ENCODE data around the gene OPALIN. TPM values are rescaled to one million over a fixed set of nuclear protein-coding genes. Genes with fewer than 3 reads are reported as not detected.

Gene OPALIN
- not detected in 2 replicates for total RNA-seq

DNA sequence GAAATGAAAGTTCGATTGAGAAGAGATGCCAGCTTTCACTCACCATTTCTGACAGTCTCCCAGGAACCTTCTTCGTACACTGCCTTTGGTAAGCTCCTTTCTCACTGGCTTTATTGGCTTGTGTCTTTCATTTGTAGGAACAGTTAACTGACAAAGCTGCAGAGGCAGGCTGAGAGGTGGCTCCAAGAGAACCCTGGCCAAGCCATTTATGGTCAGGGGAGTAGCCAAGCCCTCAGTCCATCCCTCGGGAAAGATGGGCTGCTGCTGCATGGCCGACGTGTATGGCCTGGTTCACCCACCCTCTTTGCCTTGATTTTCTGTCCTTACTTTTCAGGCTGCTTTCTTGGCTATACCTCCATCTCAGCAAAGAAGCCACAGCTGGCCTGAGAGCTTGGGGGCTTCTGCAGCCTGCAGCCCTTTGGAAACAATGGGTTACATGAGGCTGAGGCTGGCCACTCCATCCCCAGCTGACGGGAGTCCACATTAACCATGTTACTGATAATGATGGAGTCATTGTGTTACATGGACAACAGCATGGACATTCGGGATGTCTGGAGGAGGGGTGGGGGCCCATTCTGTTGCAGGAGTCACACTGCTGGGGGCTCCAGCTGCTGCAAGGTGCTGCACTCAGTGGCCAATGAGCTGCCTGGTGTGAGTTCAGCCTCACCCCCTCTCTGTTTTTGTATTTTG is at the start of gene OPALIN:
TSS of gene OPALIN (minus strand) at position 152 of the 690 bp plus-strand sequence. CDS start at position 46, 106 bp downstream.

DNA sequence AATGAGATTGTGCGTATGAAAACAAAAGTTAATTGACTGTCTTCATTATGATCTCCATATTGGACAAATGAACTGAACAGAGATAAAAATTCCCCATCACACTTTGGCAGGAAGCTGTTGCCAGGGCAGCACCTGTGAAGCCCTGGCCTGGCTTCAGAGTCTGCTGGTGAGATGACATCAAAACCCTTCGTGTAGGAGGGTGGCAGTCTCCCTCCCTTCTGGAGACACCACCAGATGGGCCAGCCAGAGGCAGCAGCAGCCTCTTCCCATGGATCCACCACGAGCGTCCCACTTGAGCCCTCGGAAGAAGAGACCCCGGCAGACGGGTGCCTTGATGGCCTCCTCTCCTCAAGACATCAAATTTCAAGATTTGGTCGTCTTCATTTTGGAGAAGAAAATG is 54.6 kb downstream of the OPALIN start, which contains the start of gene DNTT:
TSS of gene DNTT (plus strand) at position 205 of the 400 bp plus-strand sequence. CDS start at position 269, 64 bp downstream.

Other genes with a start within 250 kb of the OPALIN start
- gene ZNF518A, start 228.7 kb downstream of the OPALIN start, total RNA-seq, result 23.9 and 29.8 TPM in 2 replicates
- 3.4 and 10.6 TPM in 2 replicates for gene BLNK, start 87.4 kb downstream of the OPALIN start, total RNA-seq
- gene DNTT, start 54.6 kb downstream of the OPALIN start, total RNA-seq, result not detected in 2 replicates
- gene TLL2, start 154.9 kb upstream of the OPALIN start, total RNA-seq, result 0.34 and 17.7 TPM in 2 replicates
- gene TM9SF3, start 228.0 kb upstream of the OPALIN start, total RNA-seq, result 134 and 154 TPM in 2 replicates

All from nasal cavity respiratory epithelium epithelial cell of viscerocranial mucosa (primary cell).